Astrocyte (in vitro differentiated cells and primary cell): ENCODE measurements around the gene GALNT2. TPM values are rescaled to one million over a fixed set of nuclear protein-coding genes. Genes with fewer than 3 reads are reported as not detected.

Experiments used
- DNase-seq: peaks from one replicate; pipeline ENCODE4 v3.0.0-alpha.2; 2010; ENCODE audit warnings: low read depth
- FAIRE-seq: peaks from 2 replicates; lab custom pipeline; 2011; peaks lifted over from hg19 to GRCh38; lab: Jason Lieb, UNC
- H2AFZ ChIP-seq: 2 replicates; pipeline ENCODE4 v1.6.0; 2012; ENCODE audit warnings: low read depth, low read length, inconsistent platforms
- H3K27ac ChIP-seq: 2 replicates; pipeline ENCODE4 v1.5.1; 2011; ENCODE audit warnings: low read depth, low read length, inconsistent platforms
- H3K27me3 ChIP-seq: 2 replicates; pipeline ENCODE4 v1.6.0; 2011; ENCODE audit warnings: low read length, inconsistent platforms; ENCODE audit not compliant: insufficient read depth
- H3K36me3 ChIP-seq: 2 replicates; pipeline ENCODE4 v1.5.1; 2011; ENCODE audit warnings: low read length, inconsistent platforms; ENCODE audit not compliant: insufficient read depth
- H3K4me1 ChIP-seq: 2 replicates; pipeline ENCODE4 v1.5.1; 2011; ENCODE audit warnings: low read length, inconsistent platforms; ENCODE audit not compliant: insufficient read depth
- H3K4me2 ChIP-seq: 2 replicates; pipeline ENCODE4 v1.6.0; 2012; ENCODE audit warnings: low read length, inconsistent platforms
- H3K4me3 ChIP-seq: 2 replicates; pipeline ENCODE4 v1.5.1; 2011; ENCODE audit warnings: low read depth, mild to moderate bottlenecking, low read length, inconsistent platforms; ENCODE audit not compliant: insufficient read depth
- H3K79me2 ChIP-seq: 2 replicates; pipeline ENCODE4 v1.6.0; 2012; ENCODE audit warnings: mild to moderate bottlenecking, low read length, inconsistent platforms; ENCODE audit not compliant: insufficient read depth
- H3K9ac ChIP-seq: 2 replicates; pipeline ENCODE4 v1.6.0; 2012; ENCODE audit warnings: mild to moderate bottlenecking, low read length, inconsistent platforms
- H3K9me3 ChIP-seq: 2 replicates; pipeline ENCODE4 v1.5.1; 2012; ENCODE audit warnings: low read depth, mild to moderate bottlenecking, low read length, inconsistent platforms; ENCODE audit not compliant: insufficient read depth
- H4K20me1 ChIP-seq: 2 replicates; pipeline ENCODE4 v1.6.0; 2012; ENCODE audit warnings: low read length, inconsistent platforms; ENCODE audit not compliant: insufficient read depth
- H3K27ac Mint-ChIP-seq: one replicate; pipeline ENCODE4 v1.8.0; 2021; ENCODE audit warnings: mild to moderate bottlenecking, mixed read lengths; ENCODE audit not compliant: unreplicated experiment
- H3K27me3 Mint-ChIP-seq: one replicate; pipeline ENCODE4 v1.8.0; 2021; ENCODE audit warnings: low read depth, mixed read lengths; ENCODE audit not compliant: unreplicated experiment
- H3K36me3 Mint-ChIP-seq: one replicate; pipeline ENCODE4 v1.8.0; 2021; ENCODE audit warnings: low read depth, mixed read lengths; ENCODE audit not compliant: unreplicated experiment
- H3K4me1 Mint-ChIP-seq: one replicate; pipeline ENCODE4 v1.8.0; 2021; ENCODE audit warnings: low read depth, mixed read lengths; ENCODE audit not compliant: unreplicated experiment
- H3K4me3 Mint-ChIP-seq: one replicate; pipeline ENCODE4 v1.8.0; 2021; ENCODE audit warnings: mild to moderate bottlenecking, moderate library complexity, mixed read lengths; ENCODE audit not compliant: unreplicated experiment
- H3K9me3 Mint-ChIP-seq: one replicate; pipeline ENCODE4 v1.8.0; 2021; ENCODE audit warnings: mild to moderate bottlenecking, mixed read lengths; ENCODE audit not compliant: unreplicated experiment
- EZH2 ChIP-seq: IDR thresholded peaks from 2 replicates; pipeline ENCODE4 v1.6.1; 2012; ENCODE audit warnings: mild to moderate bottlenecking, low read length, inconsistent platforms; ENCODE audit not compliant: insufficient read depth
- total RNA-seq: library from RNA; stranded (reverse); gene quantifications from 2 replicates; pipeline ENCODE4 v1.2.1, GENCODE V29; 2021
- TF ChIP-seq, protein P1 (sequence below): IDR thresholded peaks from 2 replicates; pipeline ENCODE4 v1.5.1; 2011; ENCODE audit warnings: low read depth, mild to moderate bottlenecking, inconsistent platforms, low read length, moderate library complexity; ENCODE audit not compliant: insufficient read depth

Gene GALNT2
- total RNA-seq, 1 donor from 2014 or later: 507 TPM

DNA sequence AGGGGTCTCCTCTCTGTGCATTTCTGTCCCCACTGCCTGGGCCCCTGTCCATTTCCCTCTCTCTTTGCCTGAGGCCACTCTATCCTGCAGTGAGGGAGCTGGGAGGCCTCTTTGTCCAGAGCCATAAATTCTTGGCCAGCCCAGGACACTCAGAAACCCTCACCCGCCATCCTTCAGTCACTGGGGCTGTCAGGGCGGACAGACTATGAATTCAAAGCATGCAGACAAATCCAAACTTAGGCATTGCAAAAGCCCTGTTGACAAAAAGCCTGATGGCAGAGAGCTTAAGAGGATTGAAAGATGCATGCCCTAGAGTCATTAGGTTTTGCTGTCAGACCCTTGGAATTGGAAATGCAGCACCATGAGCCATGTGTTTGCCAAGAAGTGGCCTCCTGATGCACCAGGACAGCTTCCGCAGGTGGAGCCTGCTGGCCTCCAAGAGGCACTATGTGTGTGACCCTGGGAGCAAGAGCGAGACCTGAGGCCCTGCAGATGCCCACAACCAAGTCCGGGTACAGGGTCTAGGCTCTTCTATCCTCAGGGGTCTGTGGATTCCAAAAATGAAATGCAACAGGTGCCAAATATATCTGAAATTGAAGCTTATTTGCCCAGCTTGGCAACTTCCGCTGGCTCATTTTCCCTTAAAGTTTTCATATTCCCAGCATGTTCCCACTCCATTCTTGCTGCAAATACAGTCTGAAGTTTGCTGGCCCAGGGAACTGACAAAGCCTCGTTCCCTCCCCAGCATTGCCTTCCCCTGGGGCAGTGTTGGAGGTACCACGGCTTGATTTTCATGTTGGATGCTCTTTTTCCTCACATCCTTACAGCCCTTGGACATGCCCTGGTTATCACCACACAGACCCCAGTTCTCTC, 181.2 kb downstream of the GALNT2 start:
- H3K36me3 ChIP-seq: peaks cover 5% of the 10 kb centered on the region
- H3K27me3 ChIP-seq: no peaks in the 10 kb centered on the region
- no peaks in the 10 kb centered on the region for H3K9me3 ChIP-seq
- TF ChIP-seq, protein P1, sequence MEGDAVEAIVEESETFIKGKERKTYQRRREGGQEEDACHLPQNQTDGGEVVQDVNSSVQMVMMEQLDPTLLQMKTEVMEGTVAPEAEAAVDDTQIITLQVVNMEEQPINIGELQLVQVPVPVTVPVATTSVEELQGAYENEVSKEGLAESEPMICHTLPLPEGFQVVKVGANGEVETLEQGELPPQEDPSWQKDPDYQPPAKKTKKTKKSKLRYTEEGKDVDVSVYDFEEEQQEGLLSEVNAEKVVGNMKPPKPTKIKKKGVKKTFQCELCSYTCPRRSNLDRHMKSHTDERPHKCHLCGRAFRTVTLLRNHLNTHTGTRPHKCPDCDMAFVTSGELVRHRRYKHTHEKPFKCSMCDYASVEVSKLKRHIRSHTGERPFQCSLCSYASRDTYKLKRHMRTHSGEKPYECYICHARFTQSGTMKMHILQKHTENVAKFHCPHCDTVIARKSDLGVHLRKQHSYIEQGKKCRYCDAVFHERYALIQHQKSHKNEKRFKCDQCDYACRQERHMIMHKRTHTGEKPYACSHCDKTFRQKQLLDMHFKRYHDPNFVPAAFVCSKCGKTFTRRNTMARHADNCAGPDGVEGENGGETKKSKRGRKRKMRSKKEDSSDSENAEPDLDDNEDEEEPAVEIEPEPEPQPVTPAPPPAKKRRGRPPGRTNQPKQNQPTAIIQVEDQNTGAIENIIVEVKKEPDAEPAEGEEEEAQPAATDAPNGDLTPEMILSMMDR: no peak
- no peak for TF ChIP-seq EZH2
- H3K4me3 ChIP-seq: no peak overlapping the region
- H3K79me2 ChIP-seq: peaks cover 5% of the 10 kb centered on the region
- no peak for FAIRE-seq
- H3K4me1 ChIP-seq: peaks cover 18% of the 10 kb centered on the region
- peaks cover 17% of the 10 kb centered on the region for H3K4me1 Mint-ChIP-seq
- no peak overlapping the region for H3K27ac ChIP-seq
- H2AFZ ChIP-seq: no peak overlapping the region
- H3K4me2 ChIP-seq: no peak overlapping the region
- H3K4me3 Mint-ChIP-seq: no peak overlapping the region
- H4K20me1 ChIP-seq: peaks cover 42% of the 10 kb centered on the region
- peaks cover 39% of the 10 kb centered on the region for H3K36me3 Mint-ChIP-seq
- H3K9ac ChIP-seq: no peak overlapping the region
- DNase-seq: no peak
- no peak overlapping the region for H3K27ac Mint-ChIP-seq
- H3K27me3 Mint-ChIP-seq: no peaks in the 10 kb centered on the region
- no peaks in the 10 kb centered on the region for H3K9me3 Mint-ChIP-seq

DNA sequence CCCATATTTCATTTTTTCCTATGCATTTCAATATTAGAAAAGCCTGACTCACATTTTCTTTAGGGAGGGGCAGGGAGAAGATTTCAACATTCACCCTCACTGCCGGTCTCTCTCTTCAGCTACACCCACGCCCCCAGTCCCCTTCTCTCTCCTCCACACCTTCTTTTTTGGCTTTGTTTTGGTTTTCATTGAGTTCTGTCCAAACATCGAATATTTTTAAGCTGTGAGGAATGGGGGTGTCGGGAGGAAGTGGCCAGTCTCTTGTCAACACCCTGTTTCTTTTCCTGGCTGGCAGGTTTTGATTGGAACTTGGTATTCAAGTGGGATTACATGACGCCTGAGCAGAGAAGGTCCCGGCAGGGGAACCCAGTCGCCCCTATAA, 181.8 kb downstream of the GALNT2 start:
- Mint-ChIP-seq H3K9me3 (no peaks in the 10 kb centered on the region), H3K36me3 (peaks cover 40% of the 10 kb centered on the region), H3K27ac (no peak overlapping the region), H3K4me1 (peaks cover 13% of the 10 kb centered on the region), H3K4me3 (no peak overlapping the region), H3K27me3 (no peaks in the 10 kb centered on the region)
- Histone ChIP-seq H3K4me3 (no peak overlapping the region), H3K27ac (no peak overlapping the region), H3K4me2 (no peak overlapping the region), H3K79me2 (peaks cover 5% of the 10 kb centered on the region), H2AFZ (no peak overlapping the region), H3K9ac (no peak overlapping the region), H3K36me3 (peaks cover 5% of the 10 kb centered on the region), H3K9me3 (no peaks in the 10 kb centered on the region), H3K27me3 (no peaks in the 10 kb centered on the region), H3K4me1 (peaks cover 11% of the 10 kb centered on the region), H4K20me1 (peaks cover 36% of the 10 kb centered on the region)
- no peak for TF ChIP-seq EZH2
- FAIRE-seq: no peak
- no peak for DNase-seq

DNA sequence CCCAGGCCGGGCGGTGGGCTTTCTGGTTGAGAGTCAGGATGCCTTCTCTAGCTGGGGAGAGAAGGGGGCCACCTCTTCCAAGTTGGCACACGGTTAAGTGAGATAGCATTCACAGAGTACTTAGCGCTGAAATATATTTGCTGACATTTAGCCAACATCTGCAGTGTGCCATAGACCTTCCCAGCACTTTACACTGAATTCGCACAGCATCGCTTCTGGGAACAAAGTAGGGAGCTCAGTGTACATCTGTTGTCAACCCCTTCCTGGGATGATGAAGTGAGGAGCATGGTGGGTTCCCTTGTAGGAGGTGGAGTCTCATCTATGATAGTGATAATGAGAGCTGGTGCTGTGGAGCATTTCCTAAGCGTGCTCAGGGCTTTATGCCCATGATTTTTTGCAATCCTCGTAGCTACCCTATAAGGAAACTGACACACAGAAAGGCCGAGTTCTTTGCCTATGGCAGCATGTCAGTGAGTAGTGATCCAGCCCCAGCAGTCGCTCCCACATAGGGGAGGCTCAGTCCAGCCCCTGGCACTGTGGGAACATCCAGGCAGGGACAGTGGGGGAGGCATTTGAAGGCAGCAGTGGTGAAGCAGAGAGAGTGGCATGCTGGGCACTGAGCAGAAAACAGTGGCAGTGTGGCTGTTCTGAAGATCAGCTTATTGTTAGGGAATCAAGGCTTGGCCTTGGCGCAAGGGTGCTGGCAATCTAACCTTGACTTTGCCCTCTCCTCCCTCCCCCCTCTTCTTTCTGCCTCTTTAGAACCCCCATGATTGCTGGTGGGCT, 182.8 kb downstream of the GALNT2 start:
- Mint-ChIP-seq H3K4me1 (peaks cover 4% of the 10 kb centered on the region), H3K9me3 (no peaks in the 10 kb centered on the region), H3K4me3 (no peak overlapping the region), H3K27me3 (no peaks in the 10 kb centered on the region), H3K36me3 (peaks cover 38% of the 10 kb centered on the region), H3K27ac (no peak overlapping the region)
- peaks cover 5% of the 10 kb centered on the region for H3K79me2 ChIP-seq
- TF ChIP-seq, protein P1: no peak
- no peak for TF ChIP-seq EZH2
- H3K4me3 ChIP-seq: no peak overlapping the region
- H3K4me1 ChIP-seq: peaks cover 9% of the 10 kb centered on the region
- H3K9ac ChIP-seq: no peak overlapping the region
- H3K9me3 ChIP-seq: no peaks in the 10 kb centered on the region
- H3K4me2 ChIP-seq: no peak overlapping the region
- no peak for DNase-seq
- H3K27ac ChIP-seq: no peak overlapping the region
- peaks cover 5% of the 10 kb centered on the region for H3K36me3 ChIP-seq
- no peaks in the 10 kb centered on the region for H3K27me3 ChIP-seq
- H4K20me1 ChIP-seq: peaks cover 34% of the 10 kb centered on the region
- H2AFZ ChIP-seq: no peak overlapping the region
- no peak for FAIRE-seq
